NCI-H2081 treated with DMSO at 0.1 percent for 48 hours (cell line): ENCODE data around the gene SYNGR4.
A peak's percentile ranks its signal among the peaks of the same experiment; 100 is the strongest.

Source experiments
- DNase-seq: peaks from one replicate; lab custom pipeline; 2025; lab: John Stamatoyannopoulos, UW

Gene SYNGR4

GRCh38 chr19:48341515-48342413, 22.4 kb upstream of the SYNGR4 start:
- no peak for DNase-seq

DNA sequence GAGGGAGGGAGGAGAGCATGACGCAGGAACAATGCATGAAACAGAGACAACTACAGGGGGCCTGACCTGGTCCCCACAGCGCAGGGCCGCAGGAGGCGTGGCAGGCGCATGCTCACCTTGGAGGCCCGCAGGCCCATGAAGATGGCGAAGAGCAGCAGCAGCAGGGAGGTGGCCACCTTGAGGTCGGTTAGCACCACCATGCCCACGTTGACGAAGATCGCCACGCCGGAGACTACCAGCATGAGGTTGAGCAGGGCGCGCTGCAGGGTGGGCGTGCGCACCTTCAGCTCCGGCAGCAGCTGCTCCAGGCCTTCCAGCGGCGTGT, 21.8 kb upstream of the SYNGR4 start:
- DNase-seq, result no peak

GRCh38 chr19:48342841-48343540, 21.2 kb upstream of the SYNGR4 start:
- DNase-seq, result no peak

DNA sequence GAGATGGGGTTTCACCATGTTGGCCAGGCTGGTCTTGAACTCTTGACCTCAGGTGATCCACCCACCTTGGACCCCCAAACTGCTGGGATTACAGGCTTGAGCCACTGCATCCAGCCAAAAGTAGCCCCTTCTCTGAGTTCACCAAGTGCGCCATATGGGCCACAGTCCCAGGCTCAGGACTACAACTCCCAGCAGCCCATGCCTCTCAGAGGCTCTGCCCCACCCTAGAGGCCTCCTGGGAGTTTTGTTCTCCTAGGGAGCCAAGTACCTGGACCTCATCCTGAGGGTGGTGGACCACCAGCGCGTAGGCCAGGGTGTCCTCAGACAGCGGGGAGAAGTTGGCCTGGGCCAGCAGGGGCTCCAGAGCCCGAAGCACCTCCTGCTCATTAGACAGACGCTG, 19.3 kb upstream of the SYNGR4 start:
- DNase-seq, result no peak

GRCh38 chr19:48346191-48346590, 18.0 kb upstream of the SYNGR4 start:
- no peak for DNase-seq

- DNase-seq, result no peak
Measured at GRCh38 chr19:48348045-48348444, 16.1 kb upstream of the SYNGR4 start.

GRCh38 chr19:48348737-48349136, 15.4 kb upstream of the SYNGR4 start:
- no peak for DNase-seq

- no peak for DNase-seq
Measured at GRCh38 chr19:48350856-48351255, 13.3 kb upstream of the SYNGR4 start.

GRCh38 chr19:48351341-48351752, 12.8 kb upstream of the SYNGR4 start:
- no peak for DNase-seq

DNA sequence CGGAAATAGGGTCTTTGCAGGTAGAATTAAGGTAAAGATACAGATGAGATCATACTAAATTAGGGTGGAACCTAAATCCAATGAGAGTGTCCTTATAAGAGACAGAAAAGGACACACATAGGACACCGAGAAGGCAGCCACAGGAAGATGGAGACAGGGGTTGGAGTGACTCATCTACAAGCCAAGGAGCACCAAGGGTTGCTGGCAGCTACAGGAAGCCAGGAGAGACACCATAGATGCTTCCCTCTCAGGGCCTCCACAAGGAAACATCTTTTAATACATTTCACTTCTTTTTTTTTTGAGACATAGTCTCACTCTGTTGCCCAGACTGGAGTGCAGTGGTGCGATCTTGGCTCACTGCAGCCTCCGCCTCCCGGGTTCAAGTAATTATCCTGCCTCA, 10.5 kb upstream of the SYNGR4 start:
- DNase-seq, result no peak

GRCh38 chr19:48354332-48354992, 9.7 kb upstream of the SYNGR4 start:
- DNase-seq, result no peak

DNA sequence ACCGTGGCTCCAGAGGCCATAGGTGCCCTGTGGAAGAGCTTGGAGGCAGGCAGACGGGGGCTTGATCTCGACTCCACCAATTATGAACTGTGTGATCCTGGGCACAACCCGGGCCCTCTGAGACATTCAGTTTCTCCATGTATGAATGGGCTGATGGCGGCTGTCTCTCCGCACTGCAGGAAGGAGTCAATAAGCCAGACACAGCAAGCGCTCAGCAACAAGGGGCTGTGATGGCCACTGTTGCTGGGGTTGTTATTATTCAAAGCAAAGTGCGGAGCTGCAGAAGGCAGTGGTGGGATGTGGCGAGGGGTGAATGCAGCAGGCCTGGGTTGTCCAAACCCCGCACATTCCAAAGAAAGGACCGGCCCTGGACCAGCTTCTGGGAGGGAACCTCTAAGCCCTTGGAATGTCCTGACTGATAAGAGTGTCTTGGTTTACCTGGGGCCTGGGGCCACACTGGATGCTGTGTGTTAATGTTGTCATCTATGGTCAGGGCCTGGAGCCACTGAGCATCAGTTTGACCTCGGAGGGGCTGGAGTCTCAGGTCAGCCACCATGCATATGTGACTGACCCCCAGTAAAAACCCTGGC, 8.7 kb upstream of the SYNGR4 start:
- DNase-seq, result no peak

- DNase-seq, result no peak
Measured at GRCh38 chr19:48359123-48359522, 5.0 kb upstream of the SYNGR4 start.

GRCh38 chr19:48361912-48362311, 2.3 kb upstream of the SYNGR4 start:
- DNase-seq, result no peak

- peak; percentile 85 for DNase-seq
Measured at GRCh38 chr19:48362716-48363499, 1.3 kb upstream of the SYNGR4 start.

DNA sequence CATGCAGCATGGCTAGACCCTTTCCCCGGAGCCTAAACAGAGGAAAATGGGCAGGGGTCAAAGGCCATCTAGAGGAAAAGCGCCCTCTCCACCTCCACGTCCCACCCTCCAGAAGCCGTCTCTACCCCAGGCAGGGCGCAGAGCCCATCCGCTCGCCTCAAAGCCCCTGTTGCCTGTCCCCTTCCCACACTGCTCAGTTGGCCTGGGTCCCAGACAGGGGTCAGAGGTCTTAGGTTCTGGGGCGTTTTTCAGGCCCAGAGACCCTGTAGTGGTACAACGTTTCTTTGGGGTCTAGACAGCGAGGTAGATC, 712 bp upstream of the SYNGR4 start:
- no peak for DNase-seq

GRCh38 chr19:48364598-48365348, 606 bp downstream of the SYNGR4 start:
- DNase-seq, result no peak

DNA sequence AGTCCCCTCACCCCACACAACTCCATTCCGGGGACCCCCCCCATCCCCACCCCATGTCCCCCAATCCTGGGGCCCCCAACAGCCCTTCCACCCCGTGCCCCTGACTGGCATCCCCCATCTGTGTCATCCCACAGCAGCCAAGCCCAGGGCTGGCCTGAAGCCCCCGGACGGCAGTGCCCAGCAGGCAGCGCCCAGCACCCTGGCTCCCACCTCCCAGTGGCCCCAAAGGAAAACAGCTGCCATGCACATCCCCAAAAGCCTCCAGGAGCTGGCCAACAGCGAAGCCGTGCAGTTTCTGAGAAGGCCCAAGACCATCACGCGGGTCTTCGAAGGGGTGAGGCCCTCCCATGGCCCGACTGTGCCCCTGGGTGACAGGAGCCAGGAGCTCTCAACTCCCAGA, 1.4 kb downstream of the SYNGR4 start:
- no peak for DNase-seq

DNA sequence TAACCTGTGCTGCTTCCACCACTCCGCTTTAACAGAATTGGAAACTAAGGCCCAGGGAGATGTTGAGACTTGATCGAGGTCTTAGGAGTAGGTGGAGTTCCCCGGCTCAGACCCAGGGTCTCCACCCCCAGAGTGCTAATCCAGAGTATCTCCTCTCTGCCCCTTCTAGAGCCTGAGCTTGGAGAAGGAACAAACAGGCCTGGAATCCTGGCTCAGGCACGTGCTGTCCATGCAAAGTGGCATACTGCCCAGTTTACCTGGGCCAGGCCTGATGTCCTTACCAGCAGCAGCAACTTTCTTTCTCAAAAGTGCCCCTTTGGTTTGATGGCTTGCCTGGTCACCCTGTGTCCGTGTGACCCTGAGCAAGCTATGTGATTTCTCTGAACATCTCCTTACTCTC, 3.7 kb downstream of the SYNGR4 start:
- no peak for DNase-seq

DNA sequence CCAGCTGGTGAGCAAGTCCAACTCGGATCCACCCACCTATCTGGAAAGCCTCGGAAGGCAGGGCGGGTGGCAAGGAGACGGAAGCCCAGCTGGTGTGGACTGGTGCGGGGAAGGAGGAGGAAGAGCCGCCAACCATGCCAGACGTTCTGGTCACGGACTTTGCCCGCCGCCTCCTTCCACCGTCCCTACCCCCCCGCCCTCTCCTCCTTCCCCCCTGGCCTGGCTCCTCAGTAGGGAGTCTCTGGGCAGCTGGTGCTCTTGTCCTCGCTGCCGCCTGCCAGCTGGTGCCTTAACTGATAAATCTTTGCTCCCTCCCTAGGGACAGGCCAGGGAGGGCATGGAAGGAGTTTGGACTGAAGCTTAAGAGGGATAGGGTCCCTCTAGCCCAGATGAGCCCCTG, 4.8 kb downstream of the SYNGR4 start:
- no peak for DNase-seq

DNA sequence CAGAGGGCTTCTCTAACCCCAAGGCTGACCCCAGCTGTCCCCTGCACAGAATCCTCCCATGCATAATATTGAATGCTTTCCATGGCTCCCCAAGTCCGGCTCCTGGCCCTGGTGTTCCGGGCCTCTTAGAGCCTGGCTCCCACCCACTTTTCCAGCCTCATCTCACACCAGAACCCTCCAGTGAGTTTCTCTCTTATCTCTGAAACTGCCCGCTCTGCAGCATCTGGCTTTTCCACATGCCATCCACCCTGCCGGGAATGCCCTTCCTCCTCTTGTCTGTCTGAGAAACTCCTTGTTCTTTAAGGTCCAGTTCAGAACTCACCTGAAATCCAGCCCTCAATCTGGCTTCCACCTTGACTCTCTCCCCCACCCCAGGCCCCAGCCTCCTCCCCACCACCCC, 6.8 kb downstream of the SYNGR4 start:
- DNase-seq, result no peak
